K562 (cell line): ENCODE data around the gene PELI2. TPM values are rescaled to one million over a fixed set of nuclear protein-coding genes. Genes with fewer than 3 reads are reported as not detected.

Experiments
- ATAC-seq: fragments of 200-7000 bp; cut with Tn5 transposase; 3 replicates; pipeline ENCODE4 v1.9.1; 2020; ENCODE audit warnings: moderate library complexity
- BruUV-seq: library from RNA; stranded (reverse); fragments of 400-500 nt; replicated peaks from 2 replicates; lab custom pipeline; 2021; lab: Mats Ljungman, UMichigan
- CTCF ChIA-PET: fragments of 300-600 bp; formaldehyde crosslinking; extraction: SDS; loops from one replicate; lab custom pipeline; 2021; ENCODE audit warnings: low intra/inter-chr PET ratio; lab: Yijun Ruan, JAX
- POLR2A ChIA-PET: fragments of 300-600, 350-650 bp; sonication (Branson Sonifier 250); formaldehyde crosslinking; extraction: SDS; loops from one replicate; lab custom pipeline; 2021; ENCODE audit warnings: antibody characterized with exemption, inconsistent platforms; lab: Yijun Ruan, JAX
- DNase-seq, 4 experiments: peaks; one replicate each; pipeline versions ENCODE4 v3.0.0 to v3.0.0-alpha.2; 2011 to 2018; ENCODE audit warnings: low spot score in 3 of 4, mixed read lengths in 3 of 4; ENCODE audit errors: extremely low read depth in 1 of 4
- FAIRE-seq: peaks from 2 replicates; lab custom pipeline; 2011; peaks lifted over from hg19 to GRCh38; lab: Jason Lieb, UNC
- H2AFZ ChIP-seq: 2 replicates; pipeline ENCODE4 v1.6.0; 2011; ENCODE audit warnings: low read depth, low read length, control low read depth, inconsistent platforms
- H3K27ac ChIP-seq: fragments of 200-600 bp; 3 replicates; pipeline ENCODE4 v1.8.0; 2011; ENCODE audit warnings: low read depth, mild to moderate bottlenecking, control low read depth, inconsistent platforms, low read length, moderate library complexity, mixed read lengths; ENCODE audit errors: extremely low read depth
- H3K27me3 ChIP-seq, 2 experiments: fragments of 300-600 bp in 1 of 2; 2 replicates in 1 of 2; 3 replicates in 1 of 2; pipeline versions ENCODE4 v1.6.0 to v1.8.0; 2011; ENCODE audit warnings: inconsistent platforms in 2 of 2, low read length in 2 of 2, mild to moderate bottlenecking in 1 of 2, mixed read lengths in 1 of 2, moderate library complexity in 1 of 2; ENCODE audit not compliant: control insufficient read depth in 2 of 2, insufficient read depth in 2 of 2
- H3K36me3 ChIP-seq: fragments of 300-600 bp; 3 replicates; pipeline ENCODE4 v1.8.0; 2011; ENCODE audit warnings: mild to moderate bottlenecking, low read length, inconsistent platforms; ENCODE audit not compliant: control insufficient read depth, insufficient read depth
- H3K4me1 ChIP-seq, 2 experiments: fragments of 200-600 bp in 1 of 2; replicated peaks in 1 of 2; 2 replicates in 1 of 2; 3 replicates in 1 of 2; pipeline versions ENCODE4 v1.5.1 to v1.8.0; 2011; ENCODE audit warnings: inconsistent platforms in 2 of 2, low read length in 2 of 2, mild to moderate bottlenecking in 1 of 2, mixed read lengths in 1 of 2, moderate library complexity in 1 of 2; ENCODE audit not compliant: control insufficient read depth in 2 of 2, insufficient read depth in 2 of 2
- H3K4me2 ChIP-seq: 2 replicates; pipeline ENCODE4 v1.6.1; 2011; ENCODE audit warnings: low read length, control low read depth, inconsistent platforms, mixed read lengths; ENCODE audit not compliant: insufficient read depth
- H3K4me3 ChIP-seq: fragments of 200-600 bp; sonication (generic), shearing (Covaris generic); 2 replicates; pipeline ENCODE4 v1.5.1; 2016; ENCODE audit warnings: control low read depth, inconsistent platforms
- H3K79me2 ChIP-seq: fragments of 200-600 bp; 3 replicates; pipeline ENCODE4 v1.8.0; 2011; ENCODE audit warnings: low read length, inconsistent platforms; ENCODE audit not compliant: control insufficient read depth, insufficient read depth
- H3K9ac ChIP-seq, 2 experiments: 2 replicates each; pipeline versions ENCODE4 v1.6.0 to v1.6.1; 2011; ENCODE audit warnings: low read depth in 2 of 2, low read length in 2 of 2, control low read depth in 1 of 2, inconsistent platforms in 1 of 2, mild to moderate bottlenecking in 1 of 2, mixed read lengths in 1 of 2; ENCODE audit not compliant: insufficient read depth in 1 of 2
- H3K9me1 ChIP-seq: one replicate; pipeline ENCODE4 v1.6.0; 2011; ENCODE audit warnings: inconsistent platforms, mild to moderate bottlenecking, low read length, moderate library complexity; ENCODE audit not compliant: control insufficient read depth, insufficient read depth
- H3K9me3 ChIP-seq: replicated peaks from 2 replicates; pipeline ENCODE4 v1.5.1; 2011; ENCODE audit warnings: low read depth, low read length, inconsistent platforms; ENCODE audit not compliant: control insufficient read depth, insufficient read depth
- H4K20me1 ChIP-seq: replicated peaks from 2 replicates; pipeline ENCODE4 v1.6.1; 2011; ENCODE audit warnings: low read length, inconsistent platforms, mixed read lengths; ENCODE audit not compliant: control insufficient read depth, insufficient read depth
- ARID3A ChIP-seq: IDR thresholded peaks from 2 replicates; pipeline ENCODE4 v1.6.1; 2012; ENCODE audit warnings: low read depth, low read length, improper control_type of control experiment, borderline replicate concordance
- DDX20 ChIP-seq: fragments of 450-650 bp; IDR thresholded peaks from 2 replicates; pipeline ENCODE4 v1.6.1; 2016; ENCODE audit warnings: missing genetic modification characterization, low read depth, mild to moderate bottlenecking, missing compliant biosample characterization, moderate library complexity
- JUND ChIP-seq, 2 experiments: IDR thresholded peaks; 2 replicates in 1 of 2; 3 replicates in 1 of 2; pipeline ENCODE4 v1.6.1; 2011; ENCODE audit warnings: borderline replicate concordance in 2 of 2, low read depth in 2 of 2, low read length in 2 of 2, improper control_type of control experiment in 1 of 2, missing biosample characterization in 1 of 2, missing genetic modification characterization in 1 of 2, missing genetic modification reagents in 1 of 2
- MGA ChIP-seq: fragments of 450-650 bp; IDR thresholded peaks from 2 replicates; pipeline ENCODE4 v1.6.1; 2016; ENCODE audit warnings: mild to moderate bottlenecking, moderate library complexity
- RAD21 ChIP-seq, 2 experiments: fragments of 250-450 bp in 1 of 2; fragments of 450-650 bp in 1 of 2; sonication (Bioruptor Pico) in 1 of 2; formaldehyde crosslinking in 1 of 2; IDR thresholded peaks in 1 of 2; conservative IDR thresholded peaks in 1 of 2; 2 replicates each; pipeline versions ENCODE4 v1.4.0 to v1.8.0; 2020 to 2022; ENCODE audit warnings: mild to moderate bottlenecking in 2 of 2, moderate library complexity in 1 of 2
- ZKSCAN3 ChIP-seq: fragments of 250-450 bp; sonication (Bioruptor Pico); IDR thresholded peaks from 2 replicates; pipeline ENCODE4 v1.4.0; 2020
- ZNF444 ChIP-seq: fragments of 250-450 bp; sonication (Bioruptor Pico); IDR thresholded peaks from 2 replicates; pipeline ENCODE4 v1.4.0; 2020; ENCODE audit warnings: mild to moderate bottlenecking, moderate library complexity
- WGBS: fragments of 100-300 bp; shearing (Covaris generic); methylation state at CpG from one replicate; pipeline ENCODE4 v1.1.6; 2016; ENCODE audit warnings: low coverage, mixed read lengths; ENCODE audit not compliant: insufficient coverage; ENCODE audit errors: missing lambda C conversion rate; 5-methylcytosine and 5-hydroxymethylcytosine counted together
- in situ Hi-C: fragments of 300-500 bp; cut with MboI; formaldehyde crosslinking; loops from 4 replicates; pipeline ENCODE4 v1.15.0; 2018; ENCODE audit warnings: inconsistent platforms, mixed read lengths
- intact Hi-C: fragments of 100-400 bp; cut with micrococcal nuclease; formaldehyde crosslinking; loops from 2 replicates; pipeline ENCODE4 v1.14.2; 2022
- polyA plus RNA-seq, 8 experiments: library from polyadenylated mRNA; depleted of rRNA in 4 of 8; stranded (reverse) in 5 of 8; unstranded in 3 of 8; fragments of >200 nt; fragmentation: Nextera tagmentation in 2 of 8; fragmentation: Illumina TruSeq in 1 of 8; extraction: Ambion mirVana in 2 of 8; extraction: Trizol in 1 of 8; gene quantifications; 2 replicates each; pipeline versions ENCODE4 v1.2.1 to v1.2.3, GENCODE V29; 2011 to 2014; ENCODE audit warnings: inconsistent platforms in 1 of 8, missing spikeins in 1 of 8
- total RNA-seq, 7 experiments: library from RNA; depleted of rRNA in 6 of 7; stranded (reverse); fragments of >200 nt in 6 of 7; fragmentation: Illumina TruSeq in 2 of 7; extraction: Trizol in 2 of 7; gene quantifications; 2 replicates each; pipeline versions ENCODE4 v1.2.1 to v1.2.3, GENCODE V29; 2011 to 2021; ENCODE audit warnings: low replicate concordance in 1 of 7

PELI2 gene
- total and polyA plus RNA-seq, 9 of the 15 experiments (the other 6 are each of a cell fraction or from before 2014, with no cell fraction given): 0.20 to 1.5 (median 0.44) TPM

- H3K4me1 ChIP-seq: peaks cover 0 to 17% of the 10 kb centered on the region in 2 experiments; a peak in 3 of 5 replicates
- H3K27me3 ChIP-seq: no peaks in the 10 kb centered on the region
- no TSS peak for BruUV-seq
- in situ Hi-C loops (no loop called here), intact Hi-C loops (loop anchor here (10.0 kb wide), 1 partner anchor 124 kb away; no protein-coding TSS in a partner anchor)
- 0 out of 2 replicates have a peak overlapping the region, but pooled peaks have one; percentile 16 for H2AFZ ChIP-seq
- ChIA-PET CTCF (no interaction called here), POLR2A (no interaction called here)
- FAIRE-seq (no peak), DNase-seq (no peak), ATAC-seq (no peak)
- no peak overlapping the region for H3K4me2 ChIP-seq
- WGBS: 47% methylated on average over 4 of the region's 4 CpGs
- no peak overlapping the region for H3K27ac ChIP-seq
- H3K9me1 ChIP-seq: no peaks in the 10 kb centered on the region
- no peaks in the 10 kb centered on the region for H4K20me1 ChIP-seq
- no peaks in the 10 kb centered on the region for H3K79me2 ChIP-seq
- H3K4me3 ChIP-seq: no peak overlapping the region
- H3K36me3 ChIP-seq: no peaks in the 10 kb centered on the region
- no peaks in the 10 kb centered on the region for H3K9me3 ChIP-seq
- H3K9ac ChIP-seq: no peak overlapping the region
- TF ChIP-seq MGA (peak; percentile 64), ZKSCAN3 (CRISPR knock-in tag) (no peak), JUND (IDR thresholded peaks at IDR 0.05; ENCODE audit: borderline replicate concordance, low read depth, low read length) (no peak), JUND (tag; IDR thresholded peaks at IDR 0.05; ENCODE audit: borderline replicate concordance, low read depth, low read length) (no peak), ARID3A (no peak), DDX20 (no peak), RAD21 (CRISPR knock-in tag; conservative IDR thresholded peaks at IDR 0.05 in 1 of 2, IDR thresholded peaks at IDR 0.05 in 1 of 2) (no peak), ZNF444 (no peak)
These were observed 220.5 kb downstream of the PELI2 start for GRCh38 chr14:56338674-56339073.
